IMR-90 (cell line): ENCODE measurements around the gene ZNF718. TPM values are rescaled to one million over a fixed set of nuclear protein-coding genes. Genes with fewer than 3 reads are reported as not detected.

Source experiments
- ATAC-seq: fragments of 200-7000 bp; cut with Tn5 transposase; 2 replicates; pipeline ENCODE4 v1.9.1; 2020; ENCODE audit warnings: low read depth, mild to moderate bottlenecking, moderate library complexity
- BruUV-seq: library from RNA; stranded (reverse); fragments of 400-500 nt; replicated peaks from 2 replicates; lab custom pipeline; 2021; lab: Mats Ljungman, UMichigan
- CTCF ChIA-PET: fragments of 300-600 bp; formaldehyde crosslinking; extraction: SDS; loops from one replicate; lab custom pipeline; 2021; ENCODE audit warnings: antibody characterized with exemption; lab: Yijun Ruan, JAX
- POLR2A ChIA-PET: fragments of 300-600 bp; sonication (Branson Sonifier 250); formaldehyde crosslinking; loops from one replicate; lab custom pipeline; 2022; ENCODE audit warnings: antibody characterized with exemption; ENCODE audit not compliant: unreplicated experiment; lab: Charles Lee
- DNase-seq: peaks from one replicate; pipeline ENCODE4 v3.0.0; 2013
- H2AFZ ChIP-seq: replicated peaks from 2 replicates; pipeline ENCODE3; 2013; ENCODE audit warnings: low read length, mild to moderate bottlenecking; ENCODE audit not compliant: poor library complexity
- H2AK5ac ChIP-seq: 2 replicates; pipeline ENCODE4 v1.6.1; 2013; ENCODE audit warnings: low read depth, low read length, inconsistent platforms
- H2AK9ac ChIP-seq: replicated peaks from 2 replicates; pipeline ENCODE3; 2013; ENCODE audit warnings: mild to moderate bottlenecking, low read depth, low read length, moderate library complexity; ENCODE audit not compliant: poor library complexity
- H2BK120ac ChIP-seq: 2 replicates; pipeline ENCODE4 v1.6.1; 2013; ENCODE audit warnings: low read depth, low read length, inconsistent platforms
- H2BK15ac ChIP-seq: 3 replicates; pipeline ENCODE4 v1.6.1; 2013; ENCODE audit warnings: low read depth, low read length, inconsistent platforms
- H2BK20ac ChIP-seq: 2 replicates; pipeline ENCODE4 v1.6.1; 2013; ENCODE audit warnings: low read depth, mild to moderate bottlenecking, inconsistent platforms, low read length, moderate library complexity
- H2BK5ac ChIP-seq: 2 replicates; pipeline ENCODE4 v1.6.1; 2013; ENCODE audit warnings: mild to moderate bottlenecking, low read depth, low read length, inconsistent platforms; ENCODE audit not compliant: poor library complexity, severe bottlenecking
- H3K14ac ChIP-seq: replicated peaks from 2 replicates; pipeline ENCODE4 v1.6.1; 2013; ENCODE audit warnings: low read depth, low read length, inconsistent platforms
- H3K18ac ChIP-seq: 2 replicates; pipeline ENCODE4 v1.6.1; 2013; ENCODE audit warnings: low read depth, low read length, control low read depth
- H3K23ac ChIP-seq: 2 replicates; pipeline ENCODE4 v1.6.1; 2013; ENCODE audit warnings: low read depth, low read length, inconsistent platforms
- H3K27ac ChIP-seq: 2 replicates; pipeline ENCODE4 v1.5.1; 2013; ENCODE audit warnings: mild to moderate bottlenecking, control low read depth, low read length; ENCODE audit not compliant: insufficient read depth
- H3K27me3 ChIP-seq: 2 replicates; pipeline ENCODE4 v1.6.1; 2013; ENCODE audit warnings: low read length; ENCODE audit not compliant: control insufficient read depth, insufficient read depth
- H3K36me3 ChIP-seq: 2 replicates; pipeline ENCODE4 v1.6.1; 2013; ENCODE audit warnings: low read length, mixed read lengths; ENCODE audit not compliant: control insufficient read depth, insufficient read depth
- H3K4ac ChIP-seq: 2 replicates; pipeline ENCODE4 v1.6.1; 2013; ENCODE audit warnings: low read depth, low read length, inconsistent platforms
- H3K4me1 ChIP-seq: 2 replicates; pipeline ENCODE4 v1.6.1; 2013; ENCODE audit warnings: low read length, mixed read lengths; ENCODE audit not compliant: control insufficient read depth, insufficient read depth
- H3K4me2 ChIP-seq: 2 replicates; pipeline ENCODE4 v1.6.1; 2013; ENCODE audit warnings: low read depth, mild to moderate bottlenecking, control low read depth, low read length, moderate library complexity
- H3K4me3 ChIP-seq: 2 replicates; pipeline ENCODE4 v1.5.1; 2013; ENCODE audit warnings: low read depth, mild to moderate bottlenecking, control low read depth, low read length, moderate library complexity; ENCODE audit not compliant: insufficient read depth
- H3K56ac ChIP-seq: 2 replicates; pipeline ENCODE4 v1.6.1; 2013; ENCODE audit warnings: low read length, inconsistent platforms; ENCODE audit not compliant: insufficient read depth; ENCODE audit errors: extremely low read depth
- H3K79me1 ChIP-seq, 2 experiments: 2 replicates each; pipeline ENCODE4 v1.6.1; 2013; ENCODE audit warnings: low read length in 2 of 2, inconsistent platforms in 1 of 2, low read depth in 1 of 2
- H3K9ac ChIP-seq: 2 replicates; pipeline ENCODE4 v1.6.1; 2013; ENCODE audit warnings: low read depth, low read length, control low read depth
- H3K9me1 ChIP-seq: 2 replicates; pipeline ENCODE4 v1.6.1; 2013; ENCODE audit warnings: low read length, inconsistent platforms; ENCODE audit not compliant: insufficient read depth
- H3K9me3 ChIP-seq: 2 replicates; pipeline ENCODE4 v1.6.1; 2013; ENCODE audit warnings: low read length; ENCODE audit not compliant: control insufficient read depth, insufficient read depth
- H4K20me1 ChIP-seq: 2 replicates; pipeline ENCODE4 v1.6.1; 2013; ENCODE audit warnings: low read length, inconsistent platforms; ENCODE audit not compliant: insufficient read depth
- H4K5ac ChIP-seq: 2 replicates; pipeline ENCODE4 v1.6.1; 2013; ENCODE audit warnings: mild to moderate bottlenecking, low read depth, low read length, control low read depth
- H4K8ac ChIP-seq, 2 experiments: 2 replicates each; pipeline ENCODE4 v1.6.1; 2013; ENCODE audit warnings: low read depth in 2 of 2, low read length in 2 of 2, control low read depth in 1 of 2, inconsistent platforms in 1 of 2
- H4K91ac ChIP-seq: 2 replicates; pipeline ENCODE4 v1.6.1; 2013; ENCODE audit warnings: low read depth, low read length, inconsistent platforms; ENCODE audit not compliant: insufficient read depth
- BHLHE40 ChIP-seq: fragments of 150-350 bp; IDR thresholded peaks from 2 replicates; pipeline ENCODE4 v1.6.1; 2016; ENCODE audit warnings: mild to moderate bottlenecking, low read depth, low read length
- CEBPB ChIP-seq: IDR thresholded peaks from 2 replicates; pipeline ENCODE4 v1.6.1; 2012; ENCODE audit warnings: low read depth, low read length, improper control_type of control experiment
- MAFK ChIP-seq: IDR thresholded peaks from 2 replicates; pipeline ENCODE4 v1.6.1; 2012; ENCODE audit warnings: low read depth, low read length, improper control_type of control experiment
- MAZ ChIP-seq: IDR thresholded peaks from 2 replicates; pipeline ENCODE4 v1.6.1; 2012; ENCODE audit warnings: low read depth, mild to moderate bottlenecking, low read length, improper control_type of control experiment, moderate library complexity, borderline replicate concordance
- NFE2L2 ChIP-seq: fragments of 150-350 bp; IDR thresholded peaks from 2 replicates; pipeline ENCODE4 v1.6.1; 2016; ENCODE audit warnings: low read depth, mild to moderate bottlenecking, low read length
- RFX5 ChIP-seq: IDR thresholded peaks from 2 replicates; pipeline ENCODE4 v1.8.0; 2012; ENCODE audit warnings: low read depth, mild to moderate bottlenecking, low read length, moderate library complexity
- USF2 ChIP-seq: fragments of 150-350 bp; IDR thresholded peaks from 2 replicates; pipeline ENCODE4 v1.6.1; 2017; ENCODE audit warnings: mild to moderate bottlenecking, antibody characterized with exemption, low read length, low read depth
- whole genome bisulfite sequencing, 2 experiments: methylation state at CpG; one replicate each; pipeline versions ENCODE4 v1.1.5 to v1.1.7; 2013; ENCODE audit warnings: missing lambda C conversion rate in 2 of 2; ENCODE audit not compliant: insufficient read length in 1 of 2; ENCODE audit errors: extremely low coverage in 2 of 2; 5-methylcytosine and 5-hydroxymethylcytosine counted together
- dilution Hi-C: fragments of 300-500 bp; cut with HindIII; formaldehyde crosslinking; loops from one replicate; pipeline ENCODE4 v1.14.3; 2018; ENCODE audit warnings: low sequenced_read_pairs; ENCODE audit not compliant: unreplicated experiment
- in situ Hi-C: fragments of 300-500 bp; cut with MboI; formaldehyde crosslinking; loops from 3 replicates; pipeline ENCODE4 v1.14.3; 2019; ENCODE audit warnings: low sequenced_read_pairs, inconsistent platforms, mixed read lengths
- intact Hi-C: fragments of 100-400 bp; cut with micrococcal nuclease; formaldehyde crosslinking; loops from 2 replicates; pipeline ENCODE4 v1.10.0; 2022
- polyA plus RNA-seq, 3 experiments: library from polyadenylated mRNA; depleted of rRNA; stranded (reverse); fragments of >200 nt; gene quantifications; 2 replicates each; pipeline ENCODE4 v1.2.3, GENCODE V29; 2012; ENCODE audit warnings: low replicate concordance in 1 of 3
- total RNA-seq: library from RNA; depleted of rRNA; stranded (reverse); fragments of >200 nt; gene quantifications from 2 replicates; pipeline ENCODE4 v1.2.3, GENCODE V29; 2012
- TF ChIP-seq, protein P1 (sequence below): fragments of 150-350 bp; IDR thresholded peaks from 2 replicates; pipeline ENCODE4 v1.6.1; 2016; ENCODE audit warnings: low read depth, mild to moderate bottlenecking, low read length, moderate library complexity, borderline replicate concordance

Gene ZNF718
- total and polyA plus RNA-seq, 2 of the 4 experiments (the other 2 are of a cell fraction), result 1.1 to 1.8 TPM

DNA sequence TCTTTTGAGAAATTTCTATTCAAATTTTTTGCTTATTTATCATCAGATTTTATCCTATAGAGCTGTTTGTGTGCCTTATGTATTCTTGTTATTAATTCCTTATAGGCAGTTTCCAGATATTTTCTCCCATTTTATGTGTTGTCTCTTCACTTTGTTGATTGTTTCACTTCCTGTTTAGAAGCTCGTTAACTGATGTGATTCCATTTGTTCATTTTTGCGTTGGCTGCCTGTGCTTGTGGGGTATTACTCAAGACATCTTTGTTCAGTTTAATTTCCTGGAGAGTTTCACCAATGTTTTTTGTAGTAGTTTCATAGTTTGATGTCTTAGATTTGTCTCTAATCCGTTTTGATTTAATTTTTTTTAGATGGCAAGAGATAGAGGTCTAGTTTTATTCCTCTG lies 14.6 kb downstream of the ZNF718 start:
- Histone ChIP-seq H2AFZ (no peak overlapping the region), H2AK5ac (no peak overlapping the region), H3K4me3 (no peak overlapping the region), H3K4me1 (no peaks in the 10 kb centered on the region), H3K36me3 (peaks cover 38% of the 10 kb centered on the region), H3K27me3 (no peaks in the 10 kb centered on the region), H3K56ac (no peak overlapping the region), H3K27ac (no peak overlapping the region), H3K9me1 (no peaks in the 10 kb centered on the region), H2BK20ac (no peak overlapping the region), H2AK9ac (no peak overlapping the region), H3K79me1 (peaks cover 4 to 9% of the 10 kb centered on the region in 2 experiments; a peak in 3 of 4 replicates), H3K9me3 (peaks cover 45% of the 10 kb centered on the region), H3K4ac (no peak overlapping the region), H4K5ac (no peak overlapping the region), H3K4me2 (no peak overlapping the region), H3K9ac (no peak overlapping the region), H4K91ac (no peak overlapping the region), H3K14ac (no peak overlapping the region), H4K8ac (no peak overlapping the region), H2BK120ac (no peak overlapping the region), H4K20me1 (no peaks in the 10 kb centered on the region), H3K18ac (no peak overlapping the region), H3K23ac (no peak overlapping the region), H2BK5ac (no peak overlapping the region), H2BK15ac (no peak overlapping the region)
- TF ChIP-seq RFX5 (no peak), MAZ (no peak), MAFK (no peak), NFE2L2 (no peak), BHLHE40 (no peak), USF2 (no peak), CEBPB (no peak)
- TF ChIP-seq, protein P1, sequence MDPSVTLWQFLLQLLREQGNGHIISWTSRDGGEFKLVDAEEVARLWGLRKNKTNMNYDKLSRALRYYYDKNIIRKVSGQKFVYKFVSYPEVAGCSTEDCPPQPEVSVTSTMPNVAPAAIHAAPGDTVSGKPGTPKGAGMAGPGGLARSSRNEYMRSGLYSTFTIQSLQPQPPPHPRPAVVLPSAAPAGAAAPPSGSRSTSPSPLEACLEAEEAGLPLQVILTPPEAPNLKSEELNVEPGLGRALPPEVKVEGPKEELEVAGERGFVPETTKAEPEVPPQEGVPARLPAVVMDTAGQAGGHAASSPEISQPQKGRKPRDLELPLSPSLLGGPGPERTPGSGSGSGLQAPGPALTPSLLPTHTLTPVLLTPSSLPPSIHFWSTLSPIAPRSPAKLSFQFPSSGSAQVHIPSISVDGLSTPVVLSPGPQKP, result no peak
- no peak for DNase-seq
- WGBS, 2 experiments, result no CpG with 5 or more reads among the region's 3 CpGs
- in situ Hi-C loops, result no loop called here
- intact Hi-C loops, result no loop called here
- dilution Hi-C loops, result no loop called here
- POLR2A ChIA-PET, result no interaction called here
- no TSS peak for BruUV-seq
- ATAC-seq, result no peak
- CTCF ChIA-PET, result no interaction called here
